Activated T-helper 2 cell treated with anti-CD3 and anti-CD28 coated beads, Interferon-gamma antibody, Interleukin-2, Interleukin-4, amounts not matched to agents 10 μg/mL and 5 μg/mL and 100 μg/mL, durations not matched to agents 14 hours and 24 hours and 36 hours (primary cell): ENCODE data around the gene IGLON5. TPM values are rescaled to one million over a fixed set of nuclear protein-coding genes. Genes with fewer than 3 reads are reported as not detected.

Source experiments
- DNase-seq: peaks from one replicate; pipeline ENCODE4 v3.0.0; 2021; ENCODE audit warnings: low spot score
- H3K27ac Mint-ChIP-seq: one replicate; pipeline ENCODE4 v1.8.0; 2021; ENCODE audit warnings: mixed read lengths
- H3K27me3 Mint-ChIP-seq: one replicate; pipeline ENCODE4 v1.8.0; 2021; ENCODE audit warnings: low read depth, mixed read lengths
- H3K36me3 Mint-ChIP-seq: one replicate; pipeline ENCODE4 v1.8.0; 2021; ENCODE audit warnings: low read depth, mixed read lengths
- H3K4me1 Mint-ChIP-seq: one replicate; pipeline ENCODE4 v1.8.0; 2021; ENCODE audit warnings: low read depth, mixed read lengths
- H3K4me3 Mint-ChIP-seq: one replicate; pipeline ENCODE4 v1.8.0; 2021; ENCODE audit warnings: low read depth, mild to moderate bottlenecking, moderate library complexity, mixed read lengths
- H3K9me3 Mint-ChIP-seq: one replicate; pipeline ENCODE4 v1.8.0; 2021; ENCODE audit warnings: mixed read lengths
- intact Hi-C: fragments of 100-400 bp; cut with micrococcal nuclease; formaldehyde crosslinking; loops from one replicate; pipeline ENCODE4 v1.15.1; 2023
- total RNA-seq: library from RNA; stranded (reverse); gene quantifications from 2 replicates; pipeline ENCODE4 v1.2.3, GENCODE V29; 2022

The IGLON5 gene
- total RNA-seq, 1 donor from 2014 or later = 7.0 TPM

GRCh38 chr19:51337141-51337860 is 25.9 kb downstream of the IGLON5 start:
- intact Hi-C loops = no loop called here
- Mint-ChIP-seq H3K27me3 (peaks cover 2% of the 10 kb centered on the region), H3K4me1 (peaks cover 18% of the 10 kb centered on the region), H3K4me3 (no peak overlapping the region), H3K27ac (no peak overlapping the region), H3K36me3 (peaks cover 11% of the 10 kb centered on the region), H3K9me3 (no peaks in the 10 kb centered on the region)
- no peak for DNase-seq

GRCh38 chr19:51337861-51338562 is 26.6 kb downstream of the IGLON5 start:
- Mint-ChIP-seq H3K27me3 (peaks cover 2% of the 10 kb centered on the region), H3K4me1 (peaks cover 23% of the 10 kb centered on the region), H3K36me3 (peaks cover 11% of the 10 kb centered on the region), H3K27ac (peak overlapping the region; percentile 51), H3K4me3 (peak overlapping the region; percentile 95), H3K9me3 (no peaks in the 10 kb centered on the region)
- no peak for DNase-seq
- intact Hi-C loops = loop anchor here (2.0 kb wide), 2 partner anchors 17 to 71 kb away; no protein-coding TSS in a partner anchor

- H3K4me1 Mint-ChIP-seq = peaks cover 23% of the 10 kb centered on the region
- peaks cover 2% of the 10 kb centered on the region for H3K27me3 Mint-ChIP-seq
- peaks cover 9% of the 10 kb centered on the region for H3K36me3 Mint-ChIP-seq
- H3K4me3 Mint-ChIP-seq = peak overlapping the region; percentile 95
- DNase-seq = peak; percentile 83
- peak overlapping the region; percentile 89 for H3K27ac Mint-ChIP-seq
- intact Hi-C loops = loop anchor here (1.0 to 2.0 kb wide), 6 partner anchors 16 to 319 kb away; no protein-coding TSS in a partner anchor
- no peaks in the 10 kb centered on the region for H3K9me3 Mint-ChIP-seq
These were observed 27.3 kb downstream of the IGLON5 start for GRCh38 chr19:51338563-51339312.

- no peaks in the 10 kb centered on the region for H3K9me3 Mint-ChIP-seq
- peaks cover 9% of the 10 kb centered on the region for H3K36me3 Mint-ChIP-seq
- peaks cover 2% of the 10 kb centered on the region for H3K27me3 Mint-ChIP-seq
- intact Hi-C loops = loop anchor here (1.0 to 2.0 kb wide), 6 partner anchors 16 to 318 kb away; no protein-coding TSS in a partner anchor
- peak overlapping the region; percentile 95 for H3K4me3 Mint-ChIP-seq
- peak overlapping the region; percentile 89 for H3K27ac Mint-ChIP-seq
- H3K4me1 Mint-ChIP-seq = peaks cover 23% of the 10 kb centered on the region
- no peak for DNase-seq
These were observed 27.9 kb downstream of the IGLON5 start for GRCh38 chr19:51339313-51339686.

DNA sequence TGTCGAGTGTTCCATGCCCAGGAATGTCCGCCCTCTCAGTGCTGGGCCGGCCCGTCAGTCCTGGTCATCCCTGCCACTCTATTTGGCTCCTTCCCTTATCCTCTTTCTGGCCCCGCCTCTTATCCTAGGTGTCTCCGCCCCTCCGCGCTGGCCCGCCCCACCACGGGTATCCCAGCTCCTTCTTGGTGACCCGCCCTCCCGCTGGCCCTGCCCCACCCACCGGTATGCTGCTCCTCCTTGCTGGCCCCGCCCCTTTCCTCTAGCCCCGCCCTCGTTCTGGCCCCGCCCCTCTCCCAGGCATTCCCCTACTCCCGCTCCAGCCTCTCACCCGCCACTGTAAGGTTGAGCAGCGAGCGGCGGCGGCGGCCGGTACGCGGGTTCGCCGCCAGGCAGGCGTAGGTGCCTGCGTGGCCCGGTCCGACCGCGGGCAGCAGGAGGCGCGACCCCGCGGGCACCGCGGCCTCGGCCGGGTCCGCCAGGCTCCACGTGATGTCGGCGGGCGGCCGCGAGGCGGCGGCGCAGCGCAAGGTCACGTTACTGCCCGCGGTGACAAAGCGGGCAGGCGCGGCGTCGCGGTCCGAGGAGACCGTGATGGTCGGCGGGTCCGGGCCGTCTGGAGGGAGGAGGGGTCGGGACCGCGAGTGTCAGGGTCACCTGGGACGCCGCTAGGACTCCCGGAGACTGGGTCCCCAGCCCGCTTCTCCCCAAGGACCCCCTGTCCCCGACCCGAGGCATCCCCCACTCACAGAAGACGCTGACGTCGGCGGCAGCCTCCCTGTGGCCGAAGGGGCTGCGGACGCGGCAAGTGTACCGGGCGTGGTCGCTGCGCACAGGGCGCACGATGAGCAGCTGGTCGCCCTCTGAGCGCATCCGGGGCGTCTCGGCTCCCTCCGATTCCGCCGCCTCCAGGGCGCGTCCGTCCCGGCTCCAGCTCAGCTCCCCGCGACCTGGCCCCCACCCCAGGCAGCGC is 28.5 kb downstream of the IGLON5 start:
- no peaks in the 10 kb centered on the region for H3K9me3 Mint-ChIP-seq
- intact Hi-C loops = loop anchor here (1.0 to 2.0 kb wide), 6 partner anchors 15 to 317 kb away; no protein-coding TSS in a partner anchor

GRCh38 chr19:51341066-51341465 is 29.6 kb downstream of the IGLON5 start:
- Mint-ChIP-seq H3K4me1 (peaks cover 23% of the 10 kb centered on the region), H3K36me3 (peaks cover 17% of the 10 kb centered on the region), H3K27ac (peak overlapping the region; percentile 42), H3K27me3 (peaks cover 2% of the 10 kb centered on the region), H3K9me3 (no peaks in the 10 kb centered on the region), H3K4me3 (peak overlapping the region; percentile 82)
- intact Hi-C loops = no loop called here
- no peak for DNase-seq

More for the DNA sequence above, 28.5 kb downstream of the IGLON5 start:
- peak; percentile 93 for DNase-seq
- Mint-ChIP-seq H3K4me3 (peak overlapping the region; percentile 95), H3K36me3 (peaks cover 10% of the 10 kb centered on the region), H3K27ac (peak overlapping the region; percentile 89), H3K4me1 (peaks cover 23% of the 10 kb centered on the region), H3K27me3 (peaks cover 2% of the 10 kb centered on the region)

DNA sequence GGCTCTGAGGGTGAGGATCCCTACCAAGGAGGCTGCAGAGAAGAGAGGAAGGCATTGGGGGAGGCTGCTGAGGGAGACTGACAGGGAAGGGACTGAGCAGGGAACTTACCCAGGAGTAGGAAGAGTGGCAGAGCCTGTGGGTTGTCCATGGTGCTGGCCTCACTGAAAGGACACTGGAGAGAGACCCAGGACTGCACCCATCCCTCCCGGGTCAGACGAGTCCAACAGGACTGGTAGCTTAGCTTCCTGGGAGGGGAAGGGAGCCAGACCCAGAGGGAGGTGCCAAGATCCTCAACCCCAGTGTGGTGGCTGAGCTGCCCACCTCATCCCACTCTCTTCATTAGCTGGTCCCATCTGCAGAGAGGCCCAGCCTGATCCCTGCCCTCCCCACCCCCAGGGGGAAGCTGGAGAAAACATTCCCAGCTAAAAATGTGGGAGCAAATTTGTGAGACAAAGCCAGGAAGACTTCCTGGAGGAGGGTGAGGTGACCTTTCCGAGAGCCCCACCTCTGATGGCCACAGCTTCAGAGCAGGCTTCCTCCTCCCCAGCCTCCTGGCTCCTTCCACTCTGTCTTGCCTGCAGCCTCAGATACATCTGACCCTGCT is 30.6 kb downstream of the IGLON5 start, which contains the start of gene VSIG10L:
Gene VSIG10L (minus strand): TSS at position 164 of the 605 bp plus-strand sequence. CDS start 15 bp downstream, at position 149.
- intact Hi-C loops = no loop called here
- DNase-seq = no peak
- H3K27ac Mint-ChIP-seq = peak within 1 kb of the TSS; percentile 64

DNA sequence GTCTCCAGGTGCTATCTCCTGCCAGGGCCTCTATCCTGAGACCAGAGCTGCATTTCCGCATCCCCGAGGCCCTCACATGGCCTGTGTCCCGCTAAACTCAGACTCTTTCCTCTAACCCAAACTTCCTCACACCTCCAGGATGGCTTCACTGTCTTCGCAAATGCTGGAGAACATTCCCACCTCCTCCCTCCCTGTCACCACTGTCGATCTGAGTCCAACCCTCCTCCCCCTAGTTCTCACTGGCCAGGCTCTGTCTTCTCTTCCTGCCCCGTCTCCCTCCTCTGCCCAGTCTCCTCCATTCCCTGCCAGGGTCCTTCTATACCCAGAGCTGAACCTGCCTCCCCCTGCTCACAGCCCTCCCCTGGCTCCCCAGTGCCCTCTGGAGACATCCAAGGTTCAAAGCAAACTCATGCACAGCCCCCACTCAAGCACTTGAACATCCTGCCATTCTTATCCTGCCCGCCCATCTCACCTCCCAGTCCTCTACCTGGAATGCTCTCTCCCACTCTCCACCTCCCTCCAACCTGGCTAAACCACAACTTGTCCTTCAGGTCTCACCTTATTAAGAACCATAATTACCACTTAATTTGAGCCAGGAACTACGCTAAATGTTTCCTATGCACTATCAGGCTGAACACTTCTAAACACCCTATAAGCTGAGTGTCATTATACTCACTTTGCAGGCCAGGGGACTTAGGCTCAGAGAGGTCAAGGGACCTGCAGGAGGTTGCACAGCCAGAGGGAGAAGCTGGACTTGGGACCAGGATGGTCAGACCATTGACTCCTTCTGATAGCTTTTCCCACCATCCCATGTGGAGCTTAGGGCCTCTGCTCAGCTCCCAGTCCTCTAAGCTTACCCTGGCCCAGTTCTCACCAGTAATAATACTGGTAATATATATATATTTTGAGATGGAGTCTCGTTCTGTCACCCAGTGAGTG is 31.5 kb downstream of the IGLON5 start:
- H3K27ac Mint-ChIP-seq = peak overlapping the region; percentile 64

More for the DNA sequence above, 30.6 kb downstream of the IGLON5 start, which contains the start of gene VSIG10L:
- no peaks in the 10 kb centered on the region for H3K9me3 Mint-ChIP-seq
- H3K27me3 Mint-ChIP-seq = peaks cover 2% of the 10 kb centered on the region
- peaks cover 23% of the 10 kb centered on the region for H3K4me1 Mint-ChIP-seq
- H3K36me3 Mint-ChIP-seq = peaks cover 24% of the 10 kb centered on the region
- peak within 1 kb of the TSS; percentile 82 for H3K4me3 Mint-ChIP-seq

GRCh38 chr19:51345076-51345620 is 33.7 kb downstream of the IGLON5 start:
- Mint-ChIP-seq H3K9me3 (no peaks in the 10 kb centered on the region), H3K27ac (no peak overlapping the region), H3K36me3 (peaks cover 34% of the 10 kb centered on the region), H3K4me1 (peaks cover 15% of the 10 kb centered on the region), H3K4me3 (no peak overlapping the region), H3K27me3 (peaks cover 2% of the 10 kb centered on the region)
- no peak for DNase-seq
- intact Hi-C loops = no loop called here

More for the DNA sequence above, 31.5 kb downstream of the IGLON5 start:
- H3K4me1 Mint-ChIP-seq = peaks cover 23% of the 10 kb centered on the region
- peaks cover 28% of the 10 kb centered on the region for H3K36me3 Mint-ChIP-seq
- no peaks in the 10 kb centered on the region for H3K9me3 Mint-ChIP-seq
- intact Hi-C loops = no loop called here
- H3K27me3 Mint-ChIP-seq = peaks cover 2% of the 10 kb centered on the region
- peak overlapping the region; percentile 63 for H3K4me3 Mint-ChIP-seq
- no peak for DNase-seq

- H3K36me3 Mint-ChIP-seq = peaks cover 50% of the 10 kb centered on the region
- no peak overlapping the region for H3K4me3 Mint-ChIP-seq
- no peaks in the 10 kb centered on the region for H3K27me3 Mint-ChIP-seq
- intact Hi-C loops = no loop called here
- no peaks in the 10 kb centered on the region for H3K9me3 Mint-ChIP-seq
- H3K27ac Mint-ChIP-seq = no peak overlapping the region
- H3K4me1 Mint-ChIP-seq = peaks cover 9% of the 10 kb centered on the region
- DNase-seq = no peak
These were observed 35.3 kb downstream of the IGLON5 start for GRCh38 chr19:51346742-51347141.
